ENCODE measurements around the gene KCNRG. TPM values are rescaled to one million over a fixed set of nuclear protein-coding genes. Genes with fewer than 3 reads are reported as not detected.

KCNRG gene
- total RNA-seq, 1 donor: 4.0 TPM

DNA sequence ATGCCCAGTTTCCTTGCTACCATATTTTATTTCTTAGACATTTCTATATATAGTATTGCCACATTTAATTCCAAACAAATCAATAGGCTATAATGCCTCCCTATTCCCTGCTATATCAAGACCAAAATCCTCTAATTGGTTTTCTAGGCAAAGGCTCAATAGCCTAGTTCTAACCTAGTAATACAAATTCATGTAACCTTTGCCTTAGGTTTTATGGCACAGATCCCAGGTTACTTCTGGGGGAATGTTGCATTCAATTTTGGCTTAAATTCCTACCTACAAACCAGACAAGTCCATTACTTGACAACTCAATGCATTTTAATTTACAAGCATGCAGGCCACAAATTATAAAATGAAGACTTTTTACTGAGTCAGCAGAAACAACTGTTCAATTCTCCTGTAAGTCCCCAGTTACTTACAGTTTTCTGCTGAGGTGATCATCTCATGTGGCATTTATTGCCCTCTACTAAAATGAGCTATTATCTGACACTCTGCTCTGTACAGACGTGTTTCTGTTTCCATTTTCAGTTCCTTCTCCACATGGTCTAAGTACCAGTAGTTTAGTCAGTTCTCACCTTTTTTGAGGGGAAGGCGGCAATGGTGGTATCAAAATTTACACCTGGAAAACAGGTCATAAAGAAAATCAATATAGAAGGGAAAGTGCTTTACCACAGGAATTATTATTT, 11.7 kb downstream of the KCNRG start:
- H2AFZ ChIP-seq (ENCODE audit: low read length): no peak overlapping the region
- H4K20me1 ChIP-seq (ENCODE audit: insufficient read depth, low read length): no peaks in the 10 kb centered on the region
- H3K36me3 ChIP-seq (ENCODE audit: insufficient read depth, low read length): peaks cover 24% of the 10 kb centered on the region
- TF ChIP-seq, protein P1, sequence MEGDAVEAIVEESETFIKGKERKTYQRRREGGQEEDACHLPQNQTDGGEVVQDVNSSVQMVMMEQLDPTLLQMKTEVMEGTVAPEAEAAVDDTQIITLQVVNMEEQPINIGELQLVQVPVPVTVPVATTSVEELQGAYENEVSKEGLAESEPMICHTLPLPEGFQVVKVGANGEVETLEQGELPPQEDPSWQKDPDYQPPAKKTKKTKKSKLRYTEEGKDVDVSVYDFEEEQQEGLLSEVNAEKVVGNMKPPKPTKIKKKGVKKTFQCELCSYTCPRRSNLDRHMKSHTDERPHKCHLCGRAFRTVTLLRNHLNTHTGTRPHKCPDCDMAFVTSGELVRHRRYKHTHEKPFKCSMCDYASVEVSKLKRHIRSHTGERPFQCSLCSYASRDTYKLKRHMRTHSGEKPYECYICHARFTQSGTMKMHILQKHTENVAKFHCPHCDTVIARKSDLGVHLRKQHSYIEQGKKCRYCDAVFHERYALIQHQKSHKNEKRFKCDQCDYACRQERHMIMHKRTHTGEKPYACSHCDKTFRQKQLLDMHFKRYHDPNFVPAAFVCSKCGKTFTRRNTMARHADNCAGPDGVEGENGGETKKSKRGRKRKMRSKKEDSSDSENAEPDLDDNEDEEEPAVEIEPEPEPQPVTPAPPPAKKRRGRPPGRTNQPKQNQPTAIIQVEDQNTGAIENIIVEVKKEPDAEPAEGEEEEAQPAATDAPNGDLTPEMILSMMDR (IDR thresholded peaks at IDR 0.05; ENCODE audit: extremely low read depth, low read depth, low read length): no peak
- no peaks in the 10 kb centered on the region for H3K9me3 ChIP-seq (ENCODE audit: low read depth, low read length)
- H3K4me1 ChIP-seq (ENCODE audit: insufficient read depth, low read length): no peaks in the 10 kb centered on the region
- no peak overlapping the region for H3K4me2 ChIP-seq (ENCODE audit: insufficient read depth, low read length)
- H3K4me3 ChIP-seq (ENCODE audit: insufficient read depth, low read length): no peak overlapping the region
- no peak overlapping the region for H3K27ac ChIP-seq (ENCODE audit: low read depth, low read length)
- H3K79me2 ChIP-seq (ENCODE audit: insufficient read depth, low read length): no peaks in the 10 kb centered on the region
- no peak for DNase-seq (ENCODE audit: insufficient read length, low spot score, missing footprints)
- H3K27me3 ChIP-seq (ENCODE audit: insufficient read depth, low read length): no peaks in the 10 kb centered on the region

DNA sequence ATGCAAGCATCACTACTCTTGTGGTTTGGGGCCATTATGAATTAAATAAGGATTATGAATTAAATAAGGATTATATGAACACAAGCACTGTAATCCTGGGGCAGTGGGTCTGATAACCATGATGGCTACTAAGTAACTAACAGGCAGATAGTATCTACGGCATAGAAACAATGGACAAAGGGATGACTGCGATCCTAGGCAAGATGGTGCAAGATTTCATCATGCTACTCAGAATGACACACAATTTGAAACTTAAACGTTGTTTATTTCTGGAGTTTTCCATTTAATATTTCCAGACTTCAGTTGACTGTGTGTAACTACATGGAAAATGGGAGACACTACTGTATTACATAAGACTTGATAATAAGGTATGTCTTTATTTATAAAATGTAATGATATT, 15.1 kb downstream of the KCNRG start:
- peaks cover 10% of the 10 kb centered on the region for H3K4me1 ChIP-seq (ENCODE audit: insufficient read depth, low read length)
- no peaks in the 10 kb centered on the region for H3K27me3 ChIP-seq (ENCODE audit: insufficient read depth, low read length)
- TF ChIP-seq, protein P1 (IDR thresholded peaks at IDR 0.05; ENCODE audit: extremely low read depth, low read depth, low read length): no peak
- DNase-seq (ENCODE audit: insufficient read length, low spot score, missing footprints): no peak
- no peaks in the 10 kb centered on the region for H3K9me3 ChIP-seq (ENCODE audit: low read depth, low read length)
- H3K79me2 ChIP-seq (ENCODE audit: insufficient read depth, low read length): no peaks in the 10 kb centered on the region
- no peak overlapping the region for H2AFZ ChIP-seq (ENCODE audit: low read length)
- no peaks in the 10 kb centered on the region for H4K20me1 ChIP-seq (ENCODE audit: insufficient read depth, low read length)
- H3K4me3 ChIP-seq (ENCODE audit: insufficient read depth, low read length): no peak overlapping the region
- H3K27ac ChIP-seq (ENCODE audit: low read depth, low read length): no peak overlapping the region
- H3K36me3 ChIP-seq (ENCODE audit: insufficient read depth, low read length): peaks cover 11% of the 10 kb centered on the region
- no peak overlapping the region for H3K4me2 ChIP-seq (ENCODE audit: insufficient read depth, low read length)

DNA sequence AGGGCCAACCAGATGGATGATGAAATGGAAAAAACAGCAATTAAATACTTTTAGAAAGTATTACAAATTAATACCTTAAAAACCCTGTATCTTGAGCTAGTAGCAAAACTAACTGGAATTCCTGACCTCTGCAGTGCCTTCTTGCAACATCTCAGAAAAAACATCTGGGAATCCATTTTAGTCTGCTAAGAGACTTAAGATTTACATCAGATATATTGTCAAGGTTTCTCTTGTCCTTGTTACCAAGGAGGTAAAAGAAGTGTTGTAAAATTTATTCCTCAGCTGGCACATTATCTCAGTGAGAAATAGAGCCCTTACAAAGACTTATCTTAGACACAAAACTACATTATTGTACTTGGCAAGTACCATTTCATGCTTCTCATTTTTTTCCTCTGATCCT, 18.5 kb downstream of the KCNRG start:
- H3K4me2 ChIP-seq (ENCODE audit: insufficient read depth, low read length): no peak overlapping the region
- H3K36me3 ChIP-seq (ENCODE audit: insufficient read depth, low read length): no peaks in the 10 kb centered on the region
- no peak for DNase-seq (ENCODE audit: insufficient read length, low spot score, missing footprints)
- H3K27me3 ChIP-seq (ENCODE audit: insufficient read depth, low read length): no peaks in the 10 kb centered on the region
- no peaks in the 10 kb centered on the region for H3K9me3 ChIP-seq (ENCODE audit: low read depth, low read length)
- no peaks in the 10 kb centered on the region for H4K20me1 ChIP-seq (ENCODE audit: insufficient read depth, low read length)
- peak overlapping the region; percentile 43 for H3K27ac ChIP-seq (ENCODE audit: low read depth, low read length)
- H3K79me2 ChIP-seq (ENCODE audit: insufficient read depth, low read length): no peaks in the 10 kb centered on the region
- peaks cover 10% of the 10 kb centered on the region for H3K4me1 ChIP-seq (ENCODE audit: insufficient read depth, low read length)
- TF ChIP-seq, protein P1 (IDR thresholded peaks at IDR 0.05; ENCODE audit: extremely low read depth, low read depth, low read length): no peak
- H3K4me3 ChIP-seq (ENCODE audit: insufficient read depth, low read length): no peak overlapping the region
- no peak overlapping the region for H2AFZ ChIP-seq (ENCODE audit: low read length)

DNA sequence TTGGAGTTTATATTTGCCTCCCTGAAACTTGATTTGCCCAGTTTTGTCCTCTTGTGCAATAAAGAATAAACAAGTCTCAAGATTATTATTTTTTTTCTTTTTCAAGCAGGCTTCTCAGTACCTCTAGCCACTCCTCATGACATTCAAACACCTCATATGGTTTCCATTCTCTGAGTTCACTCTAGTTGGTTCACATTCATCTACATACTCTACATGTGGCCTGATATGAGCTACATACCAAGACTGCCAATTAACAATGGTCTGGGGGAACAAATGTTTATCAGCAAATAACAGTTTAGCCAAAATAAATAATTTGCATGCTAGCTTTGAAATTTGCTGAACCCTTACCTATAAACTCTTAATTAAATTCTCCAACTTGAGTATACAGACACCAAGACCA, 22.5 kb downstream of the KCNRG start:
- no peak for DNase-seq (ENCODE audit: insufficient read length, low spot score, missing footprints)
- TF ChIP-seq, protein P1 (IDR thresholded peaks at IDR 0.05; ENCODE audit: extremely low read depth, low read depth, low read length): no peak

More for the DNA sequence above, 22.5 kb downstream of the KCNRG start:
- Histone ChIP-seq H3K36me3 (ENCODE audit: insufficient read depth, low read length) (peaks cover 24% of the 10 kb centered on the region), H3K9me3 (ENCODE audit: low read depth, low read length) (no peaks in the 10 kb centered on the region), H4K20me1 (ENCODE audit: insufficient read depth, low read length) (no peaks in the 10 kb centered on the region), H3K4me1 (ENCODE audit: insufficient read depth, low read length) (peaks cover 10% of the 10 kb centered on the region), H3K79me2 (ENCODE audit: insufficient read depth, low read length) (no peaks in the 10 kb centered on the region), H3K27ac (ENCODE audit: low read depth, low read length) (no peak overlapping the region), H3K4me2 (ENCODE audit: insufficient read depth, low read length) (no peak overlapping the region), H3K4me3 (ENCODE audit: insufficient read depth, low read length) (no peak overlapping the region), H3K27me3 (ENCODE audit: insufficient read depth, low read length) (no peaks in the 10 kb centered on the region), H2AFZ (ENCODE audit: low read length) (no peak overlapping the region)
